IgD-negative memory B cell (primary cell): ENCODE results near the gene IFIT2. TPM values are rescaled to one million over a fixed set of nuclear protein-coding genes. Genes with fewer than 3 reads are reported as not detected.
"Not testable (repeated sequence)": the region's sequence is repeated elsewhere in the genome, so short reads cannot be mapped to it uniquely, and the experiment has no call there.

ENCODE experiments used
- H3K27ac Mint-ChIP-seq, 3 donors: one replicate each; pipeline ENCODE4 v1.8.0; 2020 to 2022; ENCODE audit warnings: mild to moderate bottlenecking in 3 of 3, mixed read lengths in 3 of 3, moderate library complexity in 1 of 3
- H3K27me3 Mint-ChIP-seq: one replicate; pipeline ENCODE4 v1.8.0; 2021; ENCODE audit warnings: mixed read lengths
- H3K36me3 Mint-ChIP-seq: one replicate; pipeline ENCODE4 v1.8.0; 2020; ENCODE audit warnings: mild to moderate bottlenecking, mixed read lengths
- H3K4me1 Mint-ChIP-seq, 3 donors: one replicate each; pipeline ENCODE4 v1.8.0; 2020 to 2022; ENCODE audit warnings: mixed read lengths in 3 of 3, mild to moderate bottlenecking in 1 of 3
- H3K4me3 Mint-ChIP-seq, 4 donors: one replicate each; pipeline ENCODE4 v1.8.0; 2020 to 2022; ENCODE audit warnings: mild to moderate bottlenecking in 4 of 4, mixed read lengths in 4 of 4, moderate library complexity in 3 of 4
- H3K9me3 Mint-ChIP-seq, 3 donors: one replicate each; pipeline ENCODE4 v1.8.0; 2020 to 2021; ENCODE audit warnings: mixed read lengths in 3 of 3, mild to moderate bottlenecking in 1 of 3
- polyA plus RNA-seq: library from polyadenylated mRNA; unstranded; fragments of 300-500 nt; fragmentation: Illumina TruSeq; gene quantifications from one replicate; pipeline ENCODE4 v1.2.3, GENCODE V29; 2021

IFIT2 gene
- polyA plus RNA-seq: 13.6 TPM

GRCh38 chr10:89301721-89302445 lies at the start of gene IFIT2:
Gene IFIT2, plus strand, starts transcription at chr10:89302046. Its CDS starts 78 bp downstream, at chr10:89302124.
- peak within 1 kb of the TSS; percentile 92 to 99 (median 94) for H3K4me3 Mint-ChIP-seq
- H3K27ac Mint-ChIP-seq: peak within 1 kb of the TSS; percentile 97 to 98 (median 98)
- H3K9me3 Mint-ChIP-seq: peaks cover 3 to 9% (median 4%) of the 10 kb centered on the region in 3 donors
- H3K4me1 Mint-ChIP-seq: peaks cover 27 to 44% (median 38%) of the 10 kb centered on the region in 3 donors
- H3K27me3 Mint-ChIP-seq: no peaks in the 10 kb centered on the region
- peaks cover 7% of the 10 kb centered on the region for H3K36me3 Mint-ChIP-seq

- Mint-ChIP-seq H3K9me3 (peaks cover 2 to 7% (median 6%) of the 10 kb centered on the region in 3 donors), H3K27ac (peak overlapping the region in 2 of 3 donors; percentile 80 to 83), H3K27me3 (peaks cover 1% of the 10 kb centered on the region), H3K36me3 (peaks cover 3% of the 10 kb centered on the region), H3K4me3 (peak overlapping the region in 1 of 4 donors; percentile 96), H3K4me1 (peaks cover 17 to 23% (median 23%) of the 10 kb centered on the region in 3 donors)
These were observed 49.6 kb upstream of the IFIT2 start for GRCh38 chr10:89252225-89252585.

- H3K27me3 Mint-ChIP-seq, H3K27ac Mint-ChIP-seq, H3K9me3 Mint-ChIP-seq, H3K36me3 Mint-ChIP-seq: not testable (repeated sequence)
- Mint-ChIP-seq H3K4me3 (peak overlapping the region in 1 of 4 donors; percentile 70), H3K4me1 (peaks cover 7 to 13% (median 11%) of the 10 kb centered on the region in 3 donors)
These were observed 46.7 kb upstream of the IFIT2 start for GRCh38 chr10:89255091-89255579.

GRCh38 chr10:89255793-89256192 lies 46.1 kb upstream of the IFIT2 start:
- peaks cover 2 to 7% (median 6%) of the 10 kb centered on the region in 3 donors for H3K9me3 Mint-ChIP-seq
- H3K36me3 Mint-ChIP-seq: peaks cover 5% of the 10 kb centered on the region
- H3K4me1 Mint-ChIP-seq: peaks cover 5 to 10% (median 7%) of the 10 kb centered on the region in 3 donors
- H3K4me3 Mint-ChIP-seq: no peak overlapping the region
- H3K27ac Mint-ChIP-seq: no peak overlapping the region
- H3K27me3 Mint-ChIP-seq: peaks cover 1% of the 10 kb centered on the region

- peaks cover 1% of the 10 kb centered on the region for H3K27me3 Mint-ChIP-seq
- no peak overlapping the region for H3K4me3 Mint-ChIP-seq
- H3K9me3 Mint-ChIP-seq: peaks cover 2 to 7% (median 6%) of the 10 kb centered on the region in 3 donors
- peaks cover 0 to 5% (median 4%) of the 10 kb centered on the region in 3 donors for H3K4me1 Mint-ChIP-seq
- peaks cover 5% of the 10 kb centered on the region for H3K36me3 Mint-ChIP-seq
- no peak overlapping the region for H3K27ac Mint-ChIP-seq
These were observed 45.5 kb upstream of the IFIT2 start for GRCh38 chr10:89256340-89256739.

GRCh38 chr10:89256962-89257361 lies 44.9 kb upstream of the IFIT2 start:
- Mint-ChIP-seq H3K4me3 (no peak overlapping the region), H3K36me3 (peaks cover 5% of the 10 kb centered on the region), H3K27me3 (peaks cover 1% of the 10 kb centered on the region), H3K9me3 (peaks cover 2 to 7% (median 6%) of the 10 kb centered on the region in 3 donors), H3K4me1 (peaks cover 0 to 5% (median 4%) of the 10 kb centered on the region in 3 donors), H3K27ac (no peak overlapping the region)

- Mint-ChIP-seq H3K27ac (no peak overlapping the region), H3K36me3 (peaks cover 5% of the 10 kb centered on the region), H3K4me3 (no peak overlapping the region), H3K4me1 (peaks cover 0 to 4% (median 4%) of the 10 kb centered on the region in 3 donors), H3K27me3 (peaks cover 1% of the 10 kb centered on the region), H3K9me3 (peaks cover 2 to 7% (median 6%) of the 10 kb centered on the region in 3 donors)
These were observed 44.3 kb upstream of the IFIT2 start for GRCh38 chr10:89257581-89257980.

GRCh38 chr10:89258881-89259280 lies 43.0 kb upstream of the IFIT2 start:
- Mint-ChIP-seq H3K27me3 (peaks cover 1% of the 10 kb centered on the region), H3K4me3 (no peak overlapping the region), H3K9me3 (peaks cover 2 to 7% (median 6%) of the 10 kb centered on the region in 3 donors), H3K4me1 (peaks cover 4 to 5% (median 4%) of the 10 kb centered on the region in 3 donors), H3K36me3 (peaks cover 5% of the 10 kb centered on the region), H3K27ac (no peak overlapping the region)

GRCh38 chr10:89262086-89263051 lies 39.5 kb upstream of the IFIT2 start:
- H3K9me3 Mint-ChIP-seq: no peaks in the 10 kb centered on the region
- H3K27me3 Mint-ChIP-seq: peaks cover 4% of the 10 kb centered on the region
- H3K36me3 Mint-ChIP-seq: peaks cover 2% of the 10 kb centered on the region
- H3K4me3 Mint-ChIP-seq: no peak overlapping the region
- H3K27ac Mint-ChIP-seq: peak overlapping the region in 1 of 3 donors; percentile 32
- peaks cover 4 to 5% (median 4%) of the 10 kb centered on the region in 3 donors for H3K4me1 Mint-ChIP-seq

- peaks cover 4 to 5% (median 4%) of the 10 kb centered on the region in 3 donors for H3K4me1 Mint-ChIP-seq
- H3K36me3 Mint-ChIP-seq: peaks cover 2% of the 10 kb centered on the region
- no peaks in the 10 kb centered on the region for H3K9me3 Mint-ChIP-seq
- H3K27ac Mint-ChIP-seq: peak overlapping the region in 1 of 3 donors; percentile 32
- no peak overlapping the region for H3K4me3 Mint-ChIP-seq
- peaks cover 4% of the 10 kb centered on the region for H3K27me3 Mint-ChIP-seq
These were observed 38.8 kb upstream of the IFIT2 start for GRCh38 chr10:89263091-89263490.

- Mint-ChIP-seq H3K4me3 (no peak overlapping the region), H3K36me3 (peaks cover 2% of the 10 kb centered on the region), H3K4me1 (peaks cover 4 to 5% (median 4%) of the 10 kb centered on the region in 3 donors), H3K9me3 (no peaks in the 10 kb centered on the region), H3K27ac (no peak overlapping the region), H3K27me3 (peaks cover 4% of the 10 kb centered on the region)
These were observed 38.3 kb upstream of the IFIT2 start for GRCh38 chr10:89263531-89263930.

- H3K36me3 Mint-ChIP-seq: no peaks in the 10 kb centered on the region
- no peaks in the 10 kb centered on the region for H3K9me3 Mint-ChIP-seq
- H3K27ac Mint-ChIP-seq: no peak overlapping the region
- peaks cover 4% of the 10 kb centered on the region for H3K27me3 Mint-ChIP-seq
- peaks cover 0 to 5% (median 0%) of the 10 kb centered on the region in 3 donors for H3K4me1 Mint-ChIP-seq
- H3K4me3 Mint-ChIP-seq: no peak overlapping the region
These were observed 35.0 kb upstream of the IFIT2 start for GRCh38 chr10:89266721-89267453.

- H3K9me3 Mint-ChIP-seq: no peaks in the 10 kb centered on the region
- H3K4me3 Mint-ChIP-seq: no peak overlapping the region
- H3K4me1 Mint-ChIP-seq: no peaks in the 10 kb centered on the region
- H3K27ac Mint-ChIP-seq: no peak overlapping the region
- H3K27me3 Mint-ChIP-seq: peaks cover 5% of the 10 kb centered on the region
- H3K36me3 Mint-ChIP-seq: no peaks in the 10 kb centered on the region
These were observed 32.3 kb upstream of the IFIT2 start for GRCh38 chr10:89269433-89270152.

GRCh38 chr10:89270153-89270483 lies 31.7 kb upstream of the IFIT2 start:
- Mint-ChIP-seq H3K4me3 (no peak overlapping the region), H3K36me3 (no peaks in the 10 kb centered on the region), H3K9me3 (no peaks in the 10 kb centered on the region), H3K27me3 (peaks cover 5% of the 10 kb centered on the region), H3K27ac (no peak overlapping the region), H3K4me1 (no peaks in the 10 kb centered on the region)
